ENCODE data around the gene TRANK1.

DNA sequence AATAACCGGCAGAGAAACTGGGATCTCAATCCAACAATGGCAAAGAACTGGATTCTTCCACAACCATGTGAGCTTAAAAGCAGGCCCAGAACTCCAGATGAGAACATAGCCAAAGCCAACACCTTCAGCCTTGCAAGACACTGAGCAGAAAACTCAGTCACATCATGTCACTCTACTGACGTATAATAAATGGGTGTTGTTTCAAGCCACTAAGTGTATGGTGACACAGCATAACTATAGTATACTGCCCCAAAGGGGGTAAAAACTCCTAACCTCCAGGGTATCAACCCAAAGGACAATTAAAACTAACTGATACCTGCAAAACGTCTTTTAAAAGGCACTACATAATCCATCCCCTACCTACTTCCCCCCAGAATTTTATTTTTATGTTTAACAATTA, 69.5 kb downstream of the TRANK1 start:
- TF ChIP-seq CTCF (IDR thresholded peaks at IDR 0.05), result no peak
- TF ChIP-seq POLR2A (IDR thresholded peaks at IDR 0.05), result no peak
- TF ChIP-seq POLR2AphosphoS5 (IDR thresholded peaks at IDR 0.05), result no peak

All from prostate gland (tissue), 2 donors.